GM19193 (cell line): ENCODE measurements around the gene PHF19.

Experiments
- POLR2A ChIP-seq: IDR thresholded peaks from 4 replicates; pipeline ENCODE4 v1.6.1; 2011; ENCODE audit not compliant: insufficient read depth, insufficient read length; ENCODE audit errors: extremely low read depth

Gene PHF19

GRCh38 chr9:120839146-120839545 is 37.8 kb downstream of the PHF19 start:
- no peak for TF ChIP-seq POLR2A

GRCh38 chr9:120837921-120838320 is 39.1 kb downstream of the PHF19 start:
- no peak for TF ChIP-seq POLR2A

- no peak for TF ChIP-seq POLR2A
Measured at GRCh38 chr9:120833325-120833724, 43.7 kb downstream of the PHF19 start.

- TF ChIP-seq POLR2A, result no peak
Measured at GRCh38 chr9:120832807-120833206, 44.2 kb downstream of the PHF19 start.

- TF ChIP-seq POLR2A, result no peak
Measured at GRCh38 chr9:120830865-120831264, 46.1 kb downstream of the PHF19 start.

- TF ChIP-seq POLR2A, result no peak
Measured at GRCh38 chr9:120830151-120830550, 46.8 kb downstream of the PHF19 start.

GRCh38 chr9:120829650-120830049 is 47.3 kb downstream of the PHF19 start:
- no peak for TF ChIP-seq POLR2A

- no peak for TF ChIP-seq POLR2A
Measured at GRCh38 chr9:120820095-120820494, 56.9 kb downstream of the PHF19 start.

- no peak for TF ChIP-seq POLR2A
Measured at GRCh38 chr9:120818595-120818994, 58.4 kb downstream of the PHF19 start.

GRCh38 chr9:120815075-120815474 is 61.9 kb downstream of the PHF19 start:
- no peak for TF ChIP-seq POLR2A

- no peak for TF ChIP-seq POLR2A
Measured at GRCh38 chr9:120808931-120809330, 68.1 kb downstream of the PHF19 start.

GRCh38 chr9:120807607-120808379 is 69.2 kb downstream of the PHF19 start:
- TF ChIP-seq POLR2A, result no peak
